AG04450 (cell line): ENCODE measurements around the gene CSNK1G1. TPM values are rescaled to one million over a fixed set of nuclear protein-coding genes. Genes with fewer than 3 reads are reported as not detected.
"Not testable (repeated sequence)": the region's sequence is repeated elsewhere in the genome, so short reads cannot be mapped to it uniquely, and the experiment has no call there.

ENCODE experiments used
- CTCF ChIA-PET: fragments of 300-600, 350-600 bp; formaldehyde crosslinking; extraction: SDS; loops from one replicate; lab custom pipeline; 2022; ENCODE audit warnings: antibody characterized with exemption, inconsistent platforms; lab: Charles Lee
- POLR2A ChIA-PET: fragments of 350-600 bp; formaldehyde crosslinking; extraction: SDS; loops from one replicate; lab custom pipeline; 2021; ENCODE audit warnings: antibody characterized with exemption, inconsistent platforms; lab: Yijun Ruan, JAX
- DNase-seq: peaks from one replicate; pipeline ENCODE4 v3.0.0-alpha.2; 2011; ENCODE audit warnings: low read depth, low spot score
- H3K27ac ChIP-seq: one replicate; pipeline ENCODE4 v1.5.1; 2012; ENCODE audit warnings: low read depth, low read length, control low read depth
- H3K27me3 ChIP-seq: one replicate; pipeline ENCODE4 v1.6.0; 2012; ENCODE audit warnings: low read length; ENCODE audit not compliant: control insufficient read depth, insufficient read depth
- H3K4me3 ChIP-seq: 2 replicates; pipeline ENCODE4 v1.5.1; 2011; ENCODE audit warnings: mild to moderate bottlenecking, low read depth, low read length, control low read depth
- H3K9me3 ChIP-seq: 2 replicates; pipeline ENCODE4 v1.5.1; 2012; ENCODE audit warnings: low read length; ENCODE audit not compliant: control insufficient read depth, insufficient read depth
- polyA plus RNA-seq: library from polyadenylated mRNA; depleted of rRNA; stranded (reverse); fragments of >200 nt; gene quantifications from 2 replicates; pipeline ENCODE4 v1.2.3, GENCODE V29; 2011
- TF ChIP-seq, protein P1 (sequence below): IDR thresholded peaks from 2 replicates; pipeline ENCODE4 v1.5.1; 2011; ENCODE audit warnings: low read depth, low read length, control low read depth, inconsistent platforms

CSNK1G1 gene
- polyA plus RNA-seq, 1 experiment: 24.3 TPM

DNA sequence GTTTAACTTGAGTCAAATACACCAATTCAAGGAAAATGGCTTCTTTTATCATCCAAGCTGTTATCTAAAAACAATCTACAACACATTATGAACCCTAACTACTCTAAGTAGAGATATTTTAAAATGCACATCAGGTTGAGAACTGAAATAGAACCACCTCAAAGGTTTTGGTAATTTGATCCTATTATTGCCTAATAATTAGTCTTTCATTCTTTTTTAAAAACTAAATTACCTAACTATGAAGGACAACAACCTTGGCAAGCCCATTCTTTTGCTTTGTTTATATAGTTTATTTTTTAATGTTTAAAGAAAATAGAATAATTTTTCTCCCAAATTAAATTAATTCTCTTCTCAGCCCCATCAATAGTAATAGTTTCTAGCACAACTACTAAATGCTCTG lies 132.1 kb downstream of the CSNK1G1 start:
- ChIA-PET CTCF (no interaction called here), POLR2A (interaction anchor here (0.7 kb wide), 1 partner anchor 49 kb away, joined by 4 read pairs; no protein-coding TSS in a partner anchor)
- no peak overlapping the region for H3K4me3 ChIP-seq
- peaks cover 8% of the 10 kb centered on the region for H3K9me3 ChIP-seq
- H3K27me3 ChIP-seq: no peaks in the 10 kb centered on the region
- no peak overlapping the region for H3K27ac ChIP-seq
- TF ChIP-seq, protein P1, sequence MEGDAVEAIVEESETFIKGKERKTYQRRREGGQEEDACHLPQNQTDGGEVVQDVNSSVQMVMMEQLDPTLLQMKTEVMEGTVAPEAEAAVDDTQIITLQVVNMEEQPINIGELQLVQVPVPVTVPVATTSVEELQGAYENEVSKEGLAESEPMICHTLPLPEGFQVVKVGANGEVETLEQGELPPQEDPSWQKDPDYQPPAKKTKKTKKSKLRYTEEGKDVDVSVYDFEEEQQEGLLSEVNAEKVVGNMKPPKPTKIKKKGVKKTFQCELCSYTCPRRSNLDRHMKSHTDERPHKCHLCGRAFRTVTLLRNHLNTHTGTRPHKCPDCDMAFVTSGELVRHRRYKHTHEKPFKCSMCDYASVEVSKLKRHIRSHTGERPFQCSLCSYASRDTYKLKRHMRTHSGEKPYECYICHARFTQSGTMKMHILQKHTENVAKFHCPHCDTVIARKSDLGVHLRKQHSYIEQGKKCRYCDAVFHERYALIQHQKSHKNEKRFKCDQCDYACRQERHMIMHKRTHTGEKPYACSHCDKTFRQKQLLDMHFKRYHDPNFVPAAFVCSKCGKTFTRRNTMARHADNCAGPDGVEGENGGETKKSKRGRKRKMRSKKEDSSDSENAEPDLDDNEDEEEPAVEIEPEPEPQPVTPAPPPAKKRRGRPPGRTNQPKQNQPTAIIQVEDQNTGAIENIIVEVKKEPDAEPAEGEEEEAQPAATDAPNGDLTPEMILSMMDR: no peak
- DNase-seq: no peak

DNA sequence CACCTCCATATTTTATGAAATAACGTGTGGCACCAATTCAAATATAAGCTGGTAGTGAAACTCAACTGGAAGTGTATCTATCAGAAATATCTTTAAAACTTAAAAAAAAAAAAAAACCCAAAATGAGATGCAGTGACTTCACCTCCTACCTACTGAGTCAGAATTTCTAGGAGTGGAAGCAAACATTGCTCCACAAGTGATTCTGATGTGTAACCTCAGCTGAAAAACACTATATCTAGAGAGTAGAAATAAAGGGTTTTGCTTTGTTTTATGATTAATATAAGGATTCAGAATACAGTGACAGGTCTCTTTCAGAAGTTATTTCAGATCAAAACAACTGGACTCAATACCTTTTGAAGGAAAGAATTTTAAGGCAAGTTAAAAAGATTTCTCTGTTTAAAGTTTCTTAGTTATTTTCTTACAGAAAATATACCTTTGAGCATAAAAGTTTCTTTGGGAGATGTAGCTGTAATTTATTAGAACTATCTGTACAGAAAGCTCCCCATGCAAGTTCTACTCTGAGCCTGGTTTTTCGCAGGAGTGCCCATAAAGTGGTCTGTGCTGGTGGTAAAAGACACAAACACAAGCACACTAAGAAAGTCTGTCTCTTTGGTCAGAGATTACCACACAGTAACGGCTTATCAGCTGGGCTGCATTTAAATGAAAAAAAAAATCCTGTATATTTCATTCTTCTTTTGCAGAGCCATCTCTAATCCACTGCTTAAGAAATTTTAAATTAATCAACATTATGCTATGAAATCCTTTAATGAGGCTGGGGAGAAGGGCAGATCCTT lies 133.2 kb downstream of the CSNK1G1 start:
- no peaks in the 10 kb centered on the region for H3K27me3 ChIP-seq
- TF ChIP-seq, protein P1: no peak
- no peak overlapping the region for H3K27ac ChIP-seq
- POLR2A ChIA-PET: no interaction called here
- no peak for DNase-seq
- H3K9me3 ChIP-seq: peaks cover 8% of the 10 kb centered on the region
- no peak overlapping the region for H3K4me3 ChIP-seq
- CTCF ChIA-PET: interaction anchor here (1.0 to 1.1 kb wide), 2 partner anchors 133 to 134 kb away, joined by 4 read pairs; partner anchors contain the start of gene CSNK1G1

DNA sequence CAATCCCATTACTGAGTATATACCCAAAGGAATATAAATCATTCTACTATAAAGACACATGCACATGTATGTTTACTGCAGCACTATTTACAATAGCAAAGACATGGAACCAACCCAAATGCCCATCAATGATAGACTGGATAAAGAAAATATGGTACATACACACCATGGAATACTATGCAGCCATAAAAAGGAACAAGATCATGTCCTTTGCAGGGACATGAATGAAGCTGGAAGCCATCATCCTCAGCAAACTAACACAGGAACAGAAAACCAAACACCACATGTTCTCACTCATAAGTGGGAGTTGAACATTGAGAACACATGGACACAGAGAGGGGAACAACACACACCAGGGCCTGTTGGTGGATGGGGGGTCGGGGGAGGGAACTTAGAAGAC lies 134.1 kb downstream of the CSNK1G1 start:
- H3K4me3 ChIP-seq, H3K9me3 ChIP-seq, POLR2A ChIA-PET, H3K27ac ChIP-seq, DNase-seq, H3K27me3 ChIP-seq: not testable (repeated sequence)
- CTCF ChIA-PET: interaction anchor here (1.0 to 1.1 kb wide), 2 partner anchors 134 to 135 kb away, joined by 4 read pairs; partner anchors contain the start of gene CSNK1G1

DNA sequence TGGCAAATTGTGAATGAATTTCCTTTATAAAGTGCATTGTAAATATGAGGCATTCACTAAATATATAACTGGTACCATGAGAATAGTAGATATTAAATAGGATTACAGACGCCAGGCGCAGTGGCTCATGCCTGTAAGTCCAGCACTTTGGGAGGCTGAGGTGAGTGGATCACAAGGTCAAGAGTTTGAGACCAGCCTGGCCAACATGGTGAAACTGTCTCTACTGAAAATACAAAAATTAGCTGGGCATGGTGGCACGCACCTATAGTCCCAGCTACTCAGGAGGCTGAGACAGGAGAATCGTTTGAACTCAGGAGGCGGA lies 138.6 kb downstream of the CSNK1G1 start:
- H3K27ac ChIP-seq, H3K4me3 ChIP-seq, DNase-seq, POLR2A ChIA-PET, CTCF ChIA-PET, H3K9me3 ChIP-seq, H3K27me3 ChIP-seq: not testable (repeated sequence)

DNA sequence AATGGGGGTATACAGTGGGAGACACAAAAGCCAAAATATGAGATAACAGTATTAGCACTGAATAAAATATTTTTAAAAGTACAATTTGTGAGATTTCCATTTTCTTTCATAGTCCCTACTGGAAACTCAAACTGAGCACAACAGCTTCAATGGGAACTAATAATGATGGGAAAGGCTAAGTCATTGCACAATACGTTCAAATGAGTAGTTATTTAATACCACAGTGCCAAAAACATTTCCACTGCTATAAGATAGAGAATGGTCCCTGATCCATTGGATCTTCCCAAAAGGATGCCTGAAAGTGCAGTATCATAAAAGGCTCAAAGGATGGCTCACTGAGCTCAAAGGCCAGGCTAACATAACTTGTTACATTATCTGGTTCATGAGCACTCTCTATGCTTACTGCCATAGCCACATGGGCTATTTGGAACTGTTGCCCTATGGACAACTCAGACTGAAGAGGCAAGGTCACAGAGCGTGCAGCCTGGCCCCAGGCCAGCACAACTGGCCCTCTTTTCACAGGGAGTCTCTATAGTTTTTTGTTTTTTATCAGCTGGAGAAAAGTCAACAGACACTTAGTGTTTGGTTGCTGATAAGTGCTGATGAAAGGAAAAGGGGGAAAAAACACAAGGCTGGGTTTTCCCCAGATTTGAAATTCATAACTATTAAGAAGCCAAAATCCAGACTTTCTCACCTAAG lies 139.1 kb downstream of the CSNK1G1 start:
- TF ChIP-seq, protein P1: no peak
- POLR2A ChIA-PET: no interaction called here
- CTCF ChIA-PET: interaction anchor here (1.0 kb wide), 1 partner anchor 139 kb away, joined by 3 read pairs; the partner anchor contains the start of gene CSNK1G1
- DNase-seq: no peak
- Histone ChIP-seq H3K4me3 (no peak overlapping the region), H3K27me3 (no peaks in the 10 kb centered on the region), H3K27ac (no peak overlapping the region), H3K9me3 (no peaks in the 10 kb centered on the region)
